SU-DHL-6 (cell line): ENCODE measurements around the gene PIP5K1B.

Experiments used
- CTCF ChIP-seq: fragments of 200-600 bp; sonication (generic); IDR thresholded peaks from one replicate; pipeline ENCODE4 v1.5.1; 2017; ENCODE audit warnings: antibody characterized with exemption, mild to moderate bottlenecking, low read length, moderate library complexity; ENCODE audit not compliant: insufficient read depth, poor library complexity, severe bottlenecking
- EZH2phosphoT487 ChIP-seq: fragments of 200-600 bp; sonication (generic), shearing (Covaris generic); conservative IDR thresholded peaks from 2 replicates; pipeline ENCODE4 v1.6.1; 2018; ENCODE audit warnings: mild to moderate bottlenecking, antibody characterized with exemption, low read length, moderate library complexity, mixed read lengths

- TF ChIP-seq CTCF (no peak), EZH2phosphoT487 (no peak)
Measured at GRCh38 chr9:68978066-68978465, 273.0 kb downstream of the PIP5K1B start.
